GM12878 (cell line): ENCODE results near the gene EDEM3. TPM values are rescaled to one million over a fixed set of nuclear protein-coding genes. Genes with fewer than 3 reads are reported as not detected.

Source experiments
- ATAC-seq: fragments of 200-7000 bp; cut with Tn5 transposase; 3 replicates; pipeline ENCODE4 v1.9.1; 2020; ENCODE audit warnings: mild to moderate bottlenecking, moderate library complexity
- BruUV-seq: library from RNA; stranded (reverse); fragments of 400-500 nt; replicated peaks from 2 replicates; lab custom pipeline; 2021; lab: Mats Ljungman, UMichigan
- CTCF ChIA-PET: fragments of 300-600 bp; sonication (Branson Sonifier 250); formaldehyde crosslinking; extraction: SDS; loops from one replicate; lab custom pipeline; 2021; ENCODE audit warnings: inconsistent platforms; lab: Yijun Ruan, JAX
- POLR2A ChIA-PET: fragments of 350-600 bp; formaldehyde crosslinking; extraction: SDS; loops from one replicate; lab custom pipeline; 2021; ENCODE audit warnings: inconsistent platforms; lab: Charles Lee
- RAD21 ChIA-PET: fragments of 300-600 bp; sonication (Branson Sonifier 250); formaldehyde crosslinking; loops from one replicate; lab custom pipeline; 2023; ENCODE audit warnings: antibody characterized with exemption; ENCODE audit not compliant: unreplicated experiment; lab: Charles Lee
- SMC1A ChIA-PET: fragments of 300-600 bp; sonication (Branson Sonifier 250); formaldehyde crosslinking; loops from one replicate; lab custom pipeline; 2023; ENCODE audit not compliant: unreplicated experiment, uncharacterized antibody; lab: Charles Lee
- DNase-seq: peaks from one replicate; pipeline ENCODE4 v3.0.0-alpha.2; 2011; ENCODE audit warnings: low read depth, low spot score
- FAIRE-seq: peaks from 3 replicates; lab custom pipeline; 2011; peaks lifted over from hg19 to GRCh38; lab: Jason Lieb, UNC
- H2AFZ ChIP-seq: 2 replicates; pipeline ENCODE4 v1.6.0; 2011; ENCODE audit warnings: low read depth, low read length, control low read depth; ENCODE audit not compliant: control insufficient read depth
- H3K27ac ChIP-seq: 2 replicates; pipeline ENCODE4 v1.5.1; 2011; ENCODE audit warnings: control low read depth; ENCODE audit not compliant: control insufficient read depth, insufficient read depth
- H3K27me3 ChIP-seq, 2 experiments: replicated peaks in 1 of 2; 2 replicates each; pipeline versions ENCODE4 v1.6.0 to v1.6.1; 2011; ENCODE audit warnings: low read length in 1 of 2; ENCODE audit not compliant: control insufficient read depth in 2 of 2, insufficient read depth in 2 of 2
- H3K36me3 ChIP-seq, 2 experiments: 2 replicates each; pipeline ENCODE4 v1.5.1; 2011; ENCODE audit warnings: low read length in 1 of 2; ENCODE audit not compliant: control insufficient read depth in 2 of 2, insufficient read depth in 2 of 2
- H3K4me1 ChIP-seq: 2 replicates; pipeline ENCODE4 v1.6.1; 2011; ENCODE audit warnings: mild to moderate bottlenecking, low read length, moderate library complexity, mixed read lengths; ENCODE audit not compliant: control insufficient read depth, insufficient read depth
- H3K4me2 ChIP-seq: 2 replicates; pipeline ENCODE4 v1.6.0; 2011; ENCODE audit warnings: control low read depth; ENCODE audit not compliant: control insufficient read depth, insufficient read depth
- H3K4me3 ChIP-seq: fragments of 200-600 bp; sonication (generic); 2 replicates; pipeline ENCODE4 v1.5.1; 2016
- H3K79me2 ChIP-seq: 2 replicates; pipeline ENCODE4 v1.6.0; 2011; ENCODE audit warnings: low read length; ENCODE audit not compliant: control insufficient read depth, insufficient read depth
- H3K9ac ChIP-seq: 2 replicates; pipeline ENCODE4 v1.8.0; 2011; ENCODE audit warnings: low read length, control low read depth, mixed read lengths; ENCODE audit not compliant: control insufficient read depth, insufficient read depth
- H3K9me3 ChIP-seq: replicated peaks from 3 replicates; pipeline ENCODE4 v1.5.1; 2011; ENCODE audit warnings: mild to moderate bottlenecking, low read length; ENCODE audit not compliant: control insufficient read depth, insufficient read depth
- H4K20me1 ChIP-seq: 2 replicates; pipeline ENCODE4 v1.6.0; 2011; ENCODE audit not compliant: control insufficient read depth, insufficient read depth
- CBX5 ChIP-seq: sonication (generic); IDR thresholded peaks from 2 replicates; pipeline ENCODE4 v1.6.1; 2016; ENCODE audit warnings: low read depth, moderate library complexity, mild to moderate bottlenecking, inconsistent platforms
- EGR1 ChIP-seq, 2 experiments: IDR thresholded peaks; 1 replicate in 1 of 2; 2 replicates in 1 of 2; pipeline ENCODE4 v1.6.1; 2011 to 2012; ENCODE audit warnings: low read depth in 2 of 2, low read length in 2 of 2, borderline replicate concordance in 1 of 2, mild to moderate bottlenecking in 1 of 2, moderate library complexity in 1 of 2
- NFIC ChIP-seq: IDR thresholded peaks from 2 replicates; pipeline ENCODE4 v1.6.1; 2012; ENCODE audit warnings: low read depth, mild to moderate bottlenecking, inconsistent platforms, low read length, moderate library complexity
- POLR2A ChIP-seq: IDR thresholded peaks from 2 replicates; pipeline ENCODE4 v1.6.1; 2011; ENCODE audit warnings: low read depth, mild to moderate bottlenecking, low read length
- SPI1 ChIP-seq: IDR thresholded peaks from 2 replicates; pipeline ENCODE4 v1.6.1; 2011; ENCODE audit warnings: low read depth, mild to moderate bottlenecking, low read length, moderate library complexity, borderline replicate concordance; ENCODE audit not compliant: insufficient read depth
- SREBF2 ChIP-seq: IDR thresholded peaks from 2 replicates; pipeline ENCODE4 v1.6.1; 2012; ENCODE audit warnings: mild to moderate bottlenecking, low read length
- TAF1 ChIP-seq: IDR thresholded peaks from 2 replicates; pipeline ENCODE4 v1.6.1; 2011; ENCODE audit warnings: mild to moderate bottlenecking, low read depth, low read length, borderline replicate concordance
- TCF3 ChIP-seq: IDR thresholded peaks from 2 replicates; pipeline ENCODE4 v1.6.1; 2012; ENCODE audit warnings: low read depth, mild to moderate bottlenecking, low read length, borderline replicate concordance; ENCODE audit not compliant: insufficient read depth
- TCF7 ChIP-seq: IDR thresholded peaks from 2 replicates; pipeline ENCODE4 v1.6.1; 2014; ENCODE audit warnings: antibody characterized with exemption, borderline replicate concordance
- YY1 ChIP-seq: IDR thresholded peaks from 2 replicates; pipeline ENCODE4 v1.6.1; 2011; ENCODE audit warnings: low read depth, mild to moderate bottlenecking, low read length
- WGBS: methylation state at CpG from one replicate; pipeline ENCODE4 v1.1.6; 2016; ENCODE audit warnings: low lambda C conversion rate; ENCODE audit not compliant: insufficient replicate concordance, insufficient coverage; ENCODE audit errors: missing lambda C conversion rate; 5-methylcytosine and 5-hydroxymethylcytosine counted together
- in situ Hi-C: fragments of 300-500 bp; cut with MboI; formaldehyde crosslinking; loops from 9 replicates; pipeline ENCODE4 v1.14.3; 2018; ENCODE audit warnings: mixed read lengths
- intact Hi-C: fragments of 100-400 bp; cut with micrococcal nuclease; formaldehyde crosslinking; loops from one replicate; pipeline ENCODE4 v1.14.2; 2022; ENCODE audit not compliant: unreplicated experiment
- polyA plus RNA-seq, 11 experiments: library from polyadenylated mRNA; depleted of rRNA in 4 of 11; unstranded in 6 of 11; stranded (reverse) in 5 of 11; fragments of >200 nt; fragmentation: Nextera tagmentation in 4 of 11; fragmentation: Illumina TruSeq in 1 of 11; extraction: Ambion mirVana in 4 of 11; extraction: Trizol in 1 of 11; gene quantifications; 1 replicate in 1 of 11; 2 replicates in 10 of 11; pipeline versions ENCODE4 v1.2.1 to v1.2.3, GENCODE V29; 2011 to 2016; ENCODE audit warnings: inconsistent platforms in 2 of 11, missing spikeins in 2 of 11, low read depth in 1 of 11
- total RNA-seq, 4 experiments: library from RNA; depleted of rRNA in 3 of 4; stranded (reverse); fragments of >200 nt in 3 of 4; fragmentation: Illumina TruSeq in 1 of 4; extraction: Trizol in 1 of 4; gene quantifications; 2 replicates each; pipeline versions ENCODE4 v1.2.1 to v1.2.3, GENCODE V29; 2013 to 2021
- TF ChIP-seq, protein P1 (sequence below): IDR thresholded peaks from 2 replicates; pipeline ENCODE4 v1.6.1; 2011; ENCODE audit warnings: borderline replicate concordance, low read depth, mild to moderate bottlenecking, moderate library complexity, mixed read lengths, low read length; ENCODE audit not compliant: insufficient read depth; ENCODE audit errors: extremely low read length
- TF ChIP-seq, protein P2 (sequence below): IDR thresholded peaks from 2 replicates; pipeline ENCODE4 v1.6.1; 2011; ENCODE audit warnings: low read depth, low read length, improper control_type of control experiment, borderline replicate concordance

EDEM3 gene
- total and polyA plus RNA-seq, 10 of the 15 experiments (the other 5 are each of a cell fraction or from before 2014, with no cell fraction given), result 6.4 to 19.3 (median 14.3) TPM

DNA sequence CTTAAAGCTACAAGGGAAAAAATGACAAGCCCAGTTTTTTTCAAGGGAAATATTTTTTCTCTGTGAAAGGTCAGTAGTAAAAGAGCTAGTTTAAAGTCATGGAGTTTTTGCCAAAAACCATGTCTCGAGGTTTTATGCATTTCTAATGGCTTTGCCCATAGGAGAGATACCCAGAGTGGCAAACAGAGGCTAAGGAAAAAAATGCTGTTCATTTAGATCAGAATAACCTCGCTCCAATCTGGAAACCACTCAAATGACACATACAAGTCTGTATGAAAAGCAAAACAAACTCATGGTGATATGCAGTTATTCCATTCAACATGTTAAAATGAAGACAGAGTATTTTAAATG lies 36.9 kb upstream of the EDEM3 start:
- ChIA-PET SMC1A (interaction anchor here (1.2 to 1.7 kb wide), 2 partner anchors 14 to 18 kb away, joined by 4 read pairs; no protein-coding TSS in a partner anchor), CTCF (interaction anchor here (1.3 to 3.9 kb wide), 3 partner anchors 15 to 379 kb away, joined by 4 to 12 read pairs (median 5); no protein-coding TSS in a partner anchor)
- Histone ChIP-seq H3K9me3 (no peaks in the 10 kb centered on the region), H3K79me2 (no peaks in the 10 kb centered on the region)
- FAIRE-seq, result no peak
- TF ChIP-seq NFIC, result no peak
- TF ChIP-seq CBX5, result no peak
- no peak for TF ChIP-seq TCF7
- no peak for TF ChIP-seq TAF1
- TF ChIP-seq, all 136 proteins: peak for 0
- Histone ChIP-seq H3K27ac (no peak overlapping the region), H4K20me1 (no peaks in the 10 kb centered on the region), H3K4me2 (no peak overlapping the region), H3K27me3 (no peaks in the 10 kb centered on the region), H3K9ac (no peak overlapping the region), H2AFZ (no peak overlapping the region), H3K4me1 (peaks cover 2% of the 10 kb centered on the region), H3K36me3 (peaks cover 0 to 4% of the 10 kb centered on the region in 2 experiments; a peak in 1 of 4 replicates), H3K4me3 (no peak overlapping the region)
- 60% methylated on average over 2 of the region's 2 CpGs for WGBS
- in situ Hi-C loops, result no loop called here
- no TSS peak for BruUV-seq
- POLR2A ChIA-PET, result no interaction called here
- RAD21 ChIA-PET, result interaction anchor here (1.9 kb wide), 1 partner anchor 14 kb away, joined by 4 read pairs; no protein-coding TSS in a partner anchor
- DNase-seq (no peak), ATAC-seq (no peak)
- intact Hi-C loops, result no loop called here

DNA sequence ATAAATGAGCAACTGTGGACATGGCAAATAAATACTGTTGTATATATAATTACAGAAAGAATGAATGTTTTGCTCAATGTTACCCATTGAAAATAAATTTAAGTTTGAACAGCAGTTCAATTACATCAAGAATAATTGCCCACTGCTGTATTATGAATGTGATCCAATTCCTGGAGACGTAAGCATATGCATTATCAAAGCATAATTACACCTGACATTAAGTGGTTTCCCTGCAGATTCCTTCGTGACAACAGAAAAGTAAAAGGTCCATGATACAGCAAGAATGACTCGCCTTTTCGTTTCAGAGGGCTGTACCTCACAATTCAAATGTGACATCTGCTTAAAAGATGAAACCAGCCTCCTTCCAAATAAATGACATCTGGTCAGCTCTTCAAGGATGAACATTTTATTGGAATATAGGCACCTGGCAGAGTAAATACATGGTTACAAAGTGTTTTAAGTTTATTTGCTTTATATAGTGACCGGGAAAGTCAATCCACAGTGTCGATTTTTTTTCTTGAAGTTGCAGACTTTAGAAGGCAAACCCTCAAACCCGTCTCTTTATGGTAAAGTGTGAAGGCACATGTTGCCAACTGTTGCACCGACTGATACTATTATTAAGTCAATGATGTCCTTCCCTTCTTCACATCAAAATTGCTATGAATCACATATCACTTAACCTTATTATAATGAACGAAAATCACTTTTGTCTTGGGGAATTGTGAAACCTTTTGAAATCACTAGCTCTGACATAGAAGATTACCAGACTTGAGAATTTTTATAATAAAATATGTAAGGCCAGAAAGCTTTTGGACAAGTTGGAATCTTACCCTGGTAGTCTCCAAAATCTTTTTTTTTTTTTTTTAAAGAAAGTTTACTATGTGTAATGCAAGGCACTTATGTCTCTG lies 36.2 kb upstream of the EDEM3 start:
- no peak for FAIRE-seq
- no peak for TF ChIP-seq SREBF2
- TF ChIP-seq, protein P1, sequence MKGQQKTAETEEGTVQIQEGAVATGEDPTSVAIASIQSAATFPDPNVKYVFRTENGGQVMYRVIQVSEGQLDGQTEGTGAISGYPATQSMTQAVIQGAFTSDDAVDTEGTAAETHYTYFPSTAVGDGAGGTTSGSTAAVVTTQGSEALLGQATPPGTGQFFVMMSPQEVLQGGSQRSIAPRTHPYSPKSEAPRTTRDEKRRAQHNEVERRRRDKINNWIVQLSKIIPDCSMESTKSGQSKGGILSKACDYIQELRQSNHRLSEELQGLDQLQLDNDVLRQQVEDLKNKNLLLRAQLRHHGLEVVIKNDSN, result no peak
- TF ChIP-seq, protein P2, sequence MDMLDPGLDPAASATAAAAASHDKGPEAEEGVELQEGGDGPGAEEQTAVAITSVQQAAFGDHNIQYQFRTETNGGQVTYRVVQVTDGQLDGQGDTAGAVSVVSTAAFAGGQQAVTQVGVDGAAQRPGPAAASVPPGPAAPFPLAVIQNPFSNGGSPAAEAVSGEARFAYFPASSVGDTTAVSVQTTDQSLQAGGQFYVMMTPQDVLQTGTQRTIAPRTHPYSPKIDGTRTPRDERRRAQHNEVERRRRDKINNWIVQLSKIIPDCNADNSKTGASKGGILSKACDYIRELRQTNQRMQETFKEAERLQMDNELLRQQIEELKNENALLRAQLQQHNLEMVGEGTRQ, result no peak
- TF ChIP-seq SPI1, result no peak
- no peak for TF ChIP-seq POLR2A
- TF ChIP-seq TCF3, result no peak
- TF ChIP-seq EGR1 (IDR thresholded peaks at IDR 0.05; ENCODE audit: borderline replicate concordance in 1 of 2, low read depth in 2 of 2, low read length in 2 of 2), result no peak
- TF ChIP-seq YY1, result no peak

More for the DNA sequence above, 36.2 kb upstream of the EDEM3 start:
- ATAC-seq (no peak), DNase-seq (no peak)
- H4K20me1 ChIP-seq, result no peaks in the 10 kb centered on the region
- ChIA-PET RAD21 (interaction anchor here (1.9 kb wide), 1 partner anchor 14 kb away, joined by 4 read pairs; no protein-coding TSS in a partner anchor), SMC1A (interaction anchor here (1.2 to 1.7 kb wide), 2 partner anchors 14 to 18 kb away, joined by 4 read pairs; no protein-coding TSS in a partner anchor), POLR2A (no interaction called here), CTCF (interaction anchor here (0.6 to 3.9 kb wide), 4 partner anchors 15 to 379 kb away, joined by 3 to 12 read pairs (median 4); no protein-coding TSS in a partner anchor)
- no TSS peak for BruUV-seq
- peaks cover 3% of the 10 kb centered on the region for H3K4me1 ChIP-seq
- in situ Hi-C loops, result no loop called here
- intact Hi-C loops, result no loop called here
- H3K4me3 ChIP-seq, result no peak overlapping the region
- H3K4me2 ChIP-seq, result no peak overlapping the region
- 89% methylated on average over 9 of the region's 9 CpGs for WGBS
- peaks cover 0 to 1% of the 10 kb centered on the region in 2 experiments; a peak in 1 of 4 replicates for H3K36me3 ChIP-seq
- H3K27me3 ChIP-seq, result no peaks in the 10 kb centered on the region
- no peaks in the 10 kb centered on the region for H3K79me2 ChIP-seq
- H2AFZ ChIP-seq, result no peak overlapping the region
- no peak overlapping the region for H3K9ac ChIP-seq
- H3K27ac ChIP-seq, result no peak overlapping the region
- H3K9me3 ChIP-seq, result no peaks in the 10 kb centered on the region; the same call in 2 of the 3 replicates
